Gastroesophageal sphincter (tissue), 4 donors: ENCODE results near the gene DEPDC1. TPM values are rescaled to one million over a fixed set of nuclear protein-coding genes. Genes with fewer than 3 reads are reported as not detected.

Experiments used
- small RNA-seq, 4 donors: library from RNA; depleted of rRNA; stranded (forward); fragments of <200 nt; gene quantifications; one replicate each; pipeline ENCODE3, GENCODE V24; 2016
- total RNA-seq, 4 donors: library from RNA; depleted of rRNA; stranded (reverse); fragments of >200 nt; gene quantifications; one replicate each; pipeline ENCODE4 v1.1.0, GENCODE V29; 2016

Gene DEPDC1
- total RNA-seq, 4 donors from 2014 or later: 0.25 TPM; not detected in 3

Small RNA genes within 50 kb of the gene (small RNA-seq; reads per million reads assigned to genes)
- 0 reads per million in 4 donors for gene TXNP2

Other genes starting within 250 kb of the DEPDC1 start
- not detected for gene RPE65, start 47.1 kb downstream of the DEPDC1 start, total RNA-seq